Epithelial cell of esophagus (primary cell): ENCODE measurements around the gene SLC26A1.
A peak's percentile ranks its signal among the peaks of the same experiment; 100 is the strongest.
"Not testable (repeated sequence)": the region's sequence is repeated elsewhere in the genome, so short reads cannot be mapped to it uniquely, and the experiment has no call there.

Source experiments
- DNase-seq: peaks from one replicate; pipeline ENCODE4 v3.0.0; 2010; ENCODE audit warnings: low read depth
- H3K4me3 ChIP-seq: 2 replicates; pipeline ENCODE4 v1.5.1; 2011; ENCODE audit warnings: mild to moderate bottlenecking, low read length, control low read depth
- CTCF ChIP-seq: IDR thresholded peaks from 2 replicates; pipeline ENCODE4 v1.5.1; 2011; ENCODE audit warnings: low read depth, mild to moderate bottlenecking, low read length, control low read depth, inconsistent platforms; ENCODE audit not compliant: insufficient read depth; ENCODE audit errors: missing control alignments

SLC26A1 gene

GRCh38 chr4:985123-985830 is 7.9 kb downstream of the SLC26A1 start:
- DNase-seq = peak; percentile 66
- TF ChIP-seq CTCF = no peak
- peak overlapping the region; percentile 25 for H3K4me3 ChIP-seq

- no peak for TF ChIP-seq CTCF
- no peak for DNase-seq
- H3K4me3 ChIP-seq = peak overlapping the region; percentile 25
Measured at GRCh38 chr4:984336-985054, 8.7 kb downstream of the SLC26A1 start.

GRCh38 chr4:982814-983213 is 10.4 kb downstream of the SLC26A1 start:
- no peak for DNase-seq
- no peak for TF ChIP-seq CTCF
- no peak overlapping the region for H3K4me3 ChIP-seq

GRCh38 chr4:982291-982690 is 10.9 kb downstream of the SLC26A1 start:
- H3K4me3 ChIP-seq = no peak overlapping the region
- DNase-seq = no peak
- TF ChIP-seq CTCF = no peak

GRCh38 chr4:978957-979701 is 14.1 kb downstream of the SLC26A1 start:
- no peak for TF ChIP-seq CTCF
- H3K4me3 ChIP-seq = no peak overlapping the region
- peak; percentile 79 for DNase-seq

- not testable (repeated sequence) for DNase-seq, H3K4me3 ChIP-seq
Measured at GRCh38 chr4:976016-976415, 17.2 kb downstream of the SLC26A1 start.

GRCh38 chr4:974668-975067 is 18.5 kb downstream of the SLC26A1 start:
- TF ChIP-seq CTCF = no peak
- no peak overlapping the region for H3K4me3 ChIP-seq
- no peak for DNase-seq
